NCI-H1105 (cell line): ENCODE data around the gene ARGLU1.

ENCODE experiments used
- DNase-seq: peaks from one replicate; lab custom pipeline; 2025; lab: John Stamatoyannopoulos, UW

Gene ARGLU1

GRCh38 chr13:106586648-106587166, 18.8 kb upstream of the ARGLU1 start:
- no peak for DNase-seq

- DNase-seq: no peak
Measured at GRCh38 chr13:106581225-106581624, 13.3 kb upstream of the ARGLU1 start.

GRCh38 chr13:106575896-106576295, 8.0 kb upstream of the ARGLU1 start:
- DNase-seq: no peak

GRCh38 chr13:106573868-106574267, 5.9 kb upstream of the ARGLU1 start:
- no peak for DNase-seq

- DNase-seq: no peak
Measured at GRCh38 chr13:106573284-106573846, 5.4 kb upstream of the ARGLU1 start.

- DNase-seq: no peak
Measured at GRCh38 chr13:106570299-106570852, 2.4 kb upstream of the ARGLU1 start.

- no peak for DNase-seq
Measured at GRCh38 chr13:106569233-106570095, 1.5 kb upstream of the ARGLU1 start.

- no peak for DNase-seq
Measured at GRCh38 chr13:106568299-106569003, 514 bp upstream of the ARGLU1 start.

GRCh38 chr13:106566641-106567473, 1.1 kb downstream of the ARGLU1 start:
- DNase-seq: peak; percentile 64

GRCh38 chr13:106565127-106565775, 2.7 kb downstream of the ARGLU1 start:
- no peak for DNase-seq

GRCh38 chr13:106562301-106562700, 5.6 kb downstream of the ARGLU1 start:
- no peak for DNase-seq

GRCh38 chr13:106561551-106562170, 6.3 kb downstream of the ARGLU1 start:
- DNase-seq: no peak

GRCh38 chr13:106560821-106561220, 7.1 kb downstream of the ARGLU1 start:
- DNase-seq: no peak

GRCh38 chr13:106558527-106558926, 9.4 kb downstream of the ARGLU1 start:
- no peak for DNase-seq

- no peak for DNase-seq
Measured at GRCh38 chr13:106555631-106556328, 12.2 kb downstream of the ARGLU1 start.

- DNase-seq: no peak
Measured at GRCh38 chr13:106551751-106552150, 16.2 kb downstream of the ARGLU1 start.

GRCh38 chr13:106551350-106551749, 16.6 kb downstream of the ARGLU1 start:
- DNase-seq: no peak

GRCh38 chr13:106550570-106551135, 17.3 kb downstream of the ARGLU1 start:
- no peak for DNase-seq

- no peak for DNase-seq
Measured at GRCh38 chr13:106548064-106548696, 19.8 kb downstream of the ARGLU1 start.
